HG03460 (cell line): ENCODE measurements around the gene ZNF280A.
"Not testable (repeated sequence)": the region's sequence is repeated elsewhere in the genome, so short reads cannot be mapped to it uniquely, and the experiment has no call there.

ENCODE experiments used
- ATAC-seq: cut with Tn5 transposase; IDR thresholded peaks from one replicate; pipeline ENCODE4 v1.9.1; 2021; ENCODE audit not compliant: unreplicated experiment

Gene ZNF280A

GRCh38 chr22:22471104-22471503 lies 49.0 kb downstream of the ZNF280A start:
- not testable (repeated sequence) for ATAC-seq

DNA sequence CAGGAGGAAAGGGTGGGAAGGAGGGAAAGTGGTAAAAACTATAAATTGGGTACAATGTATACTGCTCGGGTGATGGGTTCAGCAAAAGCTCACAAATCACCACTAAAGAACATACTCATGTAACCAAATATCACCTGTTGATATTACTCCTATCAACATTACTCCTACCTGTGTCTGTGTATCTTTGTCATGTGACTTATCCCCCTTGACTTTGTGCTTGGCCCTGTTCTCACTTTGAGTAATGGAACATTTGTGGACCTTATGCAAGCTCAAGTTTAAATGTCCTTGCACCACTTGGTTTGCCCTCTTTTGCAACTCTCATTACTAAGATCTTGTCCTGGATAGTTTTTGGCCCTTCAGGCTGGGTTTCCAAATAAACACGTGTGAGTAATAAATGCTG lies 50.5 kb downstream of the ZNF280A start:
- ATAC-seq: no peak

- not testable (repeated sequence) for ATAC-seq
Observed at GRCh38 chr22:22468794-22469469, 51.1 kb downstream of the ZNF280A start.

- ATAC-seq: no peak
Observed at GRCh38 chr22:22467112-22467511, 53.0 kb downstream of the ZNF280A start.

GRCh38 chr22:22465782-22466181 lies 54.3 kb downstream of the ZNF280A start:
- ATAC-seq: no peak

GRCh38 chr22:22465094-22465602 lies 54.9 kb downstream of the ZNF280A start:
- no peak for ATAC-seq

DNA sequence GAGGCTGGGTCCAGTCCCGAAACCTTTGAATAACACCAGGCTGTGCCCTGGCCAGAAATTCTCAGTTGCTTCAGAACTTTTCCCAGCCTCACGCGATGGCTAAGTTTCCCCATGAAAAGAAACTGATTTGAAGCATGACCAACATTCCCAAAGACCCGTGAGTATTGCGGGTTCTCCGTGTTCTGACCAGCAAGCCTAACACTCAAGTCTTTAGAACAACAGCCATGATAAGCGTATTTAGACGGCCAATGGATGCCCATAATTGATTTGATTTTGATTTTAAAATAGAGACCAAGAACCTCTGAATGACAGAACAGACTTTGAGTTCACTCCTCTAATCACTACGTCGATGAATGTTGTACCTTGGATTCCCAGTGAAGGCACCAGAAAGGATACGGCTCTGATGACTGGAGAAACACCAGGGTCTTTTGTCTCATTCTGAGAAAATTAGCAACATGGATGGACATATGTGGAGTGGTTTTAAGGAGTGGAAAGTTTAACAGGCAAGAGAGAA lies 55.5 kb downstream of the ZNF280A start:
- no peak for ATAC-seq

- ATAC-seq: no peak
Observed at GRCh38 chr22:22463855-22464540, 56.1 kb downstream of the ZNF280A start.
